GM19193 (cell line): ENCODE data around the gene LONP1.

Experiments used
- POLR2A ChIP-seq: IDR thresholded peaks from 4 replicates; pipeline ENCODE4 v1.6.1; 2011; ENCODE audit not compliant: insufficient read depth, insufficient read length; ENCODE audit errors: extremely low read depth

Gene LONP1

DNA sequence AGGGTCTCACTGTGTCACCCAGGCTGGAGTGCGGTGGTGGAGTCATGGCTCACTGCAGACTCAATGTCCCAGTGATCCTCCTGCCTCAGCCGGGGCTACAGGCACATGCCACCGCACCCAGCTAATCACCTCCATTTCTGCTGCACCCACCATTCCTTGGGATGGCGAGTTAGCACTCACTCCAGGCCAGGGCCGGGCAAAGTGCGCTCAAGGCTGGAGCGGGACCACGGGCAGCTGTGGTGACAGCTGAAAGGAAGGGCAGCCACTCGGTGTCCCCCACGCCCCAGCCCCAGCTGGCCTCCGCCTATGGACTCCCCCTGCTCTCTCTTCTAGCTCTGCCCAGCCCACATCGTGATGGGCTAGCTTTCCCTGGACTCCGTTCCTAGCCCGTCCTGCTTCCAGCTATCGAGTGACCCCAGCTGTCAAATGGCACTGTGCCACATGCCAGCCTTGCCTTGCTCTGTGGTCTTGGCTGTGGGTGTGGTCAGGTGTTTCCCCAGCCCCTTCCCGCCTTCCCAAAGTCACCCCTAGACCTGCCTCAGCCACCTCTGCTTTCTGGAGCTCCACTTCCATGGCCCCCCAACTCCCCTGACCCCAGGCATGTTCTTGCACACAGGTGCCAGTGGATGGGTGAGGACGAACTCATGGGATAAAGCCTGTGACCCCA lies 43.7 kb downstream of the LONP1 start:
- peak; percentile 2 for TF ChIP-seq POLR2A

DNA sequence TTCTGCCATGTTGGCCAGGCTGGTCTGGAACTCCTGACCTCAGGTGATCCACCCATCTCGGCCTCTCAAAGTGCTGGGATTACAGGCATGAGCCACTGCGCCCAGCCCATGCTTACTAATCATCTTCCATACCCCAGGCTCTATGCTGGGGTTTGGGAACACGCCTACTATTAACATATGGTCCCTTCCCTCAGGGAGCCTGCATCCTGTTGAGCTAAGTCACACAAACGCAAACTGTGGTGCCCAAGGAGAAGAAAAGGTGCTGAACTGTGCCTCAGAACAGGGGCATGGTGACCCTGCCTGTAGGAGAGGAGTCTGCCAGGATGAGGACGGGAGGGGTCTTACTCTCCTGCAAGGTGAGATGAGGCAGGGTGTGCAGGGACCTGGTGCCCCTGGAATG lies 45.2 kb downstream of the LONP1 start:
- no peak for TF ChIP-seq POLR2A

DNA sequence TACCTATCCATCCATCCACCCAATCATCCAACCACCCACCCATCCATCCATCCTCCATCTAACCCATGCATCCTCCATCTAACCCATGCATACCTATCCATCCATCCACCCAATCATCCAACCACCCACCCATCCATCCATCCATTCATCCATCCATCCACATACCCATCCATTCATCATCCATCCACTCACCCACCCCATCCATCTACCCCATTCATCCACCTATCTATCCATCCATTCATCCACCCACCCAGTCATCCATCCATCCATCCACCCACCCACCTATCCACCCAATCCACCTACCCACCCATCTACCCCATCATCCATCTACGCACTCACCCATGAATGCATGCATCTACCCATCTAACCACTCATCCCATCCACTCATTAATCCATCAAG lies 46.2 kb downstream of the LONP1 start:
- TF ChIP-seq POLR2A = no peak

DNA sequence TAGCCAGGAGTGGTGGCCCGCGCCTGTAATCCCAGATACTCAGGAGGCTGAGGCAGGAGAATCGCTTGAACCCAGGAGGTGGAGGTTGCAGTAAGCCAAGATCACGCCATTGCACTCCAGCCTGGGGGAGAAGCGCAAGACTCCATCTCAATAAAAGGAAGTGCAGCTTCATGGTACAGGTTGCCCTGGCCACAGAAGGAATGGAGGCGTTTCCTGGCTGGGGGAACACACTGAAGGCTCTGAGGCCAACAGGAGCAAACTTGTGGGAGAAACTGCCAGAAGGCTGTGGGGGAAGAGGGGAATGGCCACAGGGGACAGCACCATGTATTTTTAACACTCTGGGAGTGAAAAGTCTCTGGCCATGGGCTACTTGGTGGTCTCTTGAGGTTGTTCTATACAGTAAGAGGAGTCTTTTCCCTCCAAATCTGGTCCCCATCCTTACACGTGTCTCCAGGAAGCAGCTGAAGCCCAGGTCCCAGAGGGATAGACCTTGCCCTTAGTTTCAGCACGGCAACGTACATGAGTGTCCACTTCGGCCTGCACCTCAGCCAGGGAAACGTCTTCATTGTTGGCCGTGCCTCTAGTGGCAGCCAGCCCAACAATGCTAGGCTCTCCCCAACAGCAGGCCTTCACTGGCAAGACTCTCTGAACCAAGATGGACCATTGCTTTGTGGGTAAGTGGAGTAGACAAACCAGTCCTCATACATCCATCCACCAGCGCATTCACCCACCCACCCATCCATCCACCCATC lies 47.1 kb downstream of the LONP1 start:
- TF ChIP-seq POLR2A = peak; percentile 15

DNA sequence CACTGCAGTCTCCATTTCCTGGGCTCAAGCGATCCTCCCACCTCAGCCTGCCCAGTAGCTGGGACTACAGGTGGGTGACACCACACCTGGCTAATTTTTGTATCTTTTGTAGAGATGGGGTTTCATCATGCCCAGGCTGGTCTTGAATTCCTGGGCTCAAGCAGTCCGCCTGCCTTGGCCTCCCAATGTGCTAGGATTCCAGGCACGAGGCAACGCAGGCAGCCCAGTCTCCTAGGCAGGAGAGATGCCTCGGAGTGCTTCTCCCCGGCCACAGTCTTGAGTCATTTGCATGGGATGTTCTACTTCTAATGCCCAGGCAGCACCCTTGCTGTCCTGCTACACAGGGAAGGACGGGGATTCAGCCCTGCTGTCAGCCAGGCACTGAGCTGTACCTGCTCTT lies 48.3 kb downstream of the LONP1 start:
- no peak for TF ChIP-seq POLR2A

DNA sequence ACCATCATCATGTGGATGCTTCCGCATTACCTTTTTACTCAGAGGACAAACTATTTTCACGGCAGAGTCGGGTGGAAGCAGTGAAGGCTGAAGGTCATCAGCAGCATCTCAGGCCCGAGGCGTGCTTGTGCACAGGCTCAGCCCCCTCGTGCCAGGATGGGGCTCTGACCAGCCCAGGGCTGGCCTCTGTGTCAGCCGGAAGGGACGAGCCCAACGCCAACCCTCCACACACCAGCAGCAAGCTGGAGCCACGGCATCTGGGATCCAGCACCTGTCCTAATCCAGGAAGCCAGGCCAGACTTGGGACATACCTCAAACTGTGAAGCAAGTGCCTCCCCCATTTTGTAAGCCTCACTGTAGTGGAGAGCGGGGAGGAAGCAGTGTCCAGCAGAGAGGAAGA lies 50.7 kb downstream of the LONP1 start:
- no peak for TF ChIP-seq POLR2A

DNA sequence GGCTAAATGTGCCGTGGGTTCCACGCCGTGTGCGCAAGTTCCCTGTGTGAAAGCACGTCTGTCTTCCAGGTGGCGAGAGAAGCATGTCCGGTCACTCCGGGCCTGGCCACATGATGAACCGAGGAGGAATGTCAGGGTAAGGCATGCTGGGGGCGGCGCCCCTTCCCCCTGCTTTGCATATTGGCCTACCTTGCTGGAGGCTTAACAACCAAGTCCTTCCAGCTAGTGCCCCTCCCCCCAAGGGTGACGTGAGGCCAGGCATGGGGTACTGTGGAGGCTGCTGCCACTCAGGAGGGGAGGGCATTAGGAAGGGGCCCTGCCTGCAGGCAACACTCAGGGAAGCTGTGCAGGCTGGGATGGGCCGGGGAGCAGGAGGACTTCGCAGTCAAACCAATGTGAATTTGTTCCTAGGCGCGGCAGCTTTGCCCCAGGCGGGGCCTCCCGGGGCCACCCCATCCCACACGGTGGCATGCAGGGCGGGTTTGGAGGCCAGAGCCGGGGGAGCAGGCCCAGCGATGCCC lies 52.1 kb downstream of the LONP1 start:
- TF ChIP-seq POLR2A = no peak

DNA sequence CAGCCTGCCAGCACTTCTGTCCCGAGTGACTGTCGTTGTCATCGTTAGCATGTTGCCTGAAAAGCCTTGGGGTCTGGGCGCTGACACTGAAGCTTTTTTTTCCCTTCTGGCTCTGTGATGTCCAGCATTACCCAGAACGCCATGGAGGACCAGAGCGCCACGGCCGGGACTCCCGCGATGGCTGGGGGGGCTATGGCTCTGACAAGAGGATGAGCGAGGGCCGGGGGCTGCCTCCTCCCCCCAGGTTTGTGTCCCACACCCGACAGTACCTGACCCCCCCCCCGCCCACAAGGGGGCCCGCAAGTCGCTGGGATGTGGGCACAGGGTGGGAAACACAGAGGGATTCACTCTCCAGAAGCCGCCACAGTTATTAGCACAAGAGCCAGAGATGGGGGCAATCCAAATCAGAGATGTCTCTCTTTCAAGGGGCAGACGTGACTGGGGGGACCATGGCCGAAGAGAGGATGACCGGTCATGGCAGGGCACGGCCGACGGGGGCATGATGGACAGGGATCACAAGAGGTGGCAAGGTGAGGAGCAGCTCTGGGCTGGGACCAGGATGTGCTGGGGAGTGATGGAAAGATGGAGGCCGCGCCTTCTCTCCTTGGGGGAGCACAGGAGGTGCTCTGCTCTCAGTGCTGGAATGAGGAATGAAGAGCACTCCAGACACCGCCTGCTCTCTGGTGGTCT lies 52.9 kb downstream of the LONP1 start:
- TF ChIP-seq POLR2A = no peak

DNA sequence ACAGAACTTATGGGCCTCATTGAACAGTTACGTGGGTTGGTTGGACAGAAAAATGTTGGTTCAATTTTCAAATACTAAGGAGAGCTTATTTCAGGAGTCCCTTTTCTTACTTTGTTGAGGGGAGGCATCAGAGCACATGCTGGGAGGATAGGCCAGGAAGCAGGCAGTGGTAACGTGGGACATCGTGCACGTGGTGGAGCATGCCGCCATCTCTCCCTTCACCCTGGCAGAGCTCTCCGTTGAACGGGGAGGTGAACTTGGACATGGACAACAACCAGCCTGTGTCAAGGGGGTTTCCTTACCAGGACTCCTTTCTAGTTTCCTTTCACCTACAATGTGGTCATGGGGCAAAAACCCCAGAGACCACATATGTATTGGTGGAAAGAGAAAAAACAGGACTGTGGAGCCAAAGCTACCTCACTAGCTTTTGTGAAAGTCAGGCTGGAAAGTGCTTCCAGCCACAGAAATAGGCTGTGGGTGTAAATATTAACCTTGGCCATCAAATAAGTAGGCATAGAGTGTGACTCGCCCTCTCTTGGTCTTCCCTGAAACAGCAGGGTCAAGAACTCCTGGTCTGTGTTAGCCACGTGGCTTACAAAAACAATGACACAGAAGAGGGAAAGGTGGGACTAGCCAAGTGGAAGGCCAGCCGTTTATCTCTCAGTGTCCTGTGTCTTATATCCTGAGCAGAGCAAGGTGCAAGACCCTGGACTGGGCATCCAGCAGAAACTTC lies 54.0 kb downstream of the LONP1 start:
- no peak for TF ChIP-seq POLR2A

DNA sequence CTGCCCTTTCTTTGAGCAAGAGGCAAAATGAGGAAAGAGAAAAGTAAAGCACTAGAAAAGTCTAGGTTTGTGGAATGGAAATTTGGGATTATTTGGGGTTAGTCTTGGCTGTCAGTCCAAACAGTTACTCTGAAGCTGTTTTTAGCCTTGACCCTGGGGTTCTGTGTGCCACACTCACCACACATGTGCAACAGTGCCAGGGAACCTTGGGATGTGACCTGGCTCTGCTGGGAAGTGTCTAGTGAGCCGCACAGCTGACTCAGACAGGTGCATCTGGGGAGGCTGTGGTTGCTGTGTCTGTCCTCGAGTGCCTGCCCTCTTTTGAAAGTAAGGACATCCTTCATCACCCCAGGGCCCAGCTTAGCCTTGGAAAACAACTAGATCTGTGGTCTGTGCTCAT lies 55.4 kb downstream of the LONP1 start:
- TF ChIP-seq POLR2A = no peak

DNA sequence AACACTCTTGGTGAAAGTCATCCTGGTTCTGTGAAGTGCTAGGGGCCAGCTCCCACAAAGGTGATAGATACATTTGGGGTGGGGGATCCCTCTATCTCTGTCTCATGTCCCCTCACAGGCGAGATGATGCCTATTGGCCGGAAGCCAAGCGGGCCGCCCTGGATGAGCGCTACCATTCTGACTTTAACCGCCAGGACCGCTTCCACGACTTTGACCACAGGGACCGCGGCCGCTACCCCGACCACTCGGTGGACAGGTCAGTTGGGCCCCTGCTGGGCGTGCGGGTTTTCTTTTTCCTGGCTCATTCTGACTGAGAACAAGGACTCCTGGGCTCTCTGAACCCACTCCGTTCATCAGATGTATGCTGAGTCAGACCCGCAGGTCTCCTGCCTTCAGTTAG lies 56.0 kb downstream of the LONP1 start:
- no peak for TF ChIP-seq POLR2A

DNA sequence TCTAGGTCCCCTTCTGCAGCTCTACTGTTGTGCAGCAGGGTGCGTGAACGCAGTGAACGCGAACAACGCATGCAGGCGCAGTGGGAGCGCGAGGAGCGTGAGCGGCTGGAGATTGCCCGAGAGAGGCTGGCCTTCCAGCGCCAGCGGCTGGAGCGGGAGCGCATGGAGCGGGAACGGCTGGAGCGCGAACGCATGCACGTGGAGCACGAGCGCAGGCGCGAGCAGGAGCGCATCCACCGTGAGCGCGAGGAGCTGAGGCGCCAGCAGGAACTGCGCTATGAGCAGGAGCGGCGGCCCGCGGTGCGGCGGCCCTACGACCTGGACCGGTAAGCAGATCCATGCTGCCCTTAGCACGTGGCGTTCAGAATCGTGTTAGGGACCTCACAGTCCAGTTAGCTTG lies 58.5 kb downstream of the LONP1 start:
- no peak for TF ChIP-seq POLR2A

DNA sequence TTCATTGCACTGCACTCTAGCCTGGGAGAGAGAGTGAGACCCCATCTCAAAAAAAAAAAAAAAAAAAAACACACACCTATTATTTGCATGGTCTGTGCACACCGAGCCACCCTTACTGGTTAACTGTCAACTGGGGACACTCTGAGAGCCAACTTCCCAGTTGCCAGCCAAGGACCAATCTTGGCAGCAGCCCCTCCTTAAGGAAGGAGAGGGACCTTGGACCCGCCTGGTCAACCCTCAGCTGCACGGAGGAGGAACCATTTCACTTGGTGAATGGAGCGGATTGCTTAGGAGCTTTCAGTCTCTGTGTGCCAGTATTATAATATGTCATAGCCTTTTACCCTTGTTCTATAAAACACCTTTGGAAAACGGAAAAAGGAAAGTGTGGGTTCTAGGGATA lies 64.5 kb downstream of the LONP1 start:
- TF ChIP-seq POLR2A = no peak

DNA sequence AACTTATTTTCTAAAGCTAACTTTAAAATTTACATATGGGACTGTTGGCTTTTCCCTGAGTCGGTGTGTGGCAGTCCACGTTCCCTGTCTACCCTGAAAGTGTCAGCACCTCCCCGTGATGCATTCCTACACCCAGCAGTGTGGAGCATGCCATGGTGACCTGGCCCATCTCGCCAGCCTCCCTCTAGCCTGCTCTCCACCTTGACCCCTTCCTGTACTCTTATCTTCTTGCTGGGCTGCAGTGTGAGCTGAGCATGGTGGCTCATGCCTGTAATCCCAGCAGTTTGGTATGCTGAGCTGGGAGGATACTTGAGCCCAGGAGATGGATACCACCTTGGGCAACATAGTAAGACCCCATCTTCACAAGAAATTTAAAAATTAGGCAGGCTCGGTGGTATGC lies 65.0 kb downstream of the LONP1 start:
- no peak for TF ChIP-seq POLR2A

DNA sequence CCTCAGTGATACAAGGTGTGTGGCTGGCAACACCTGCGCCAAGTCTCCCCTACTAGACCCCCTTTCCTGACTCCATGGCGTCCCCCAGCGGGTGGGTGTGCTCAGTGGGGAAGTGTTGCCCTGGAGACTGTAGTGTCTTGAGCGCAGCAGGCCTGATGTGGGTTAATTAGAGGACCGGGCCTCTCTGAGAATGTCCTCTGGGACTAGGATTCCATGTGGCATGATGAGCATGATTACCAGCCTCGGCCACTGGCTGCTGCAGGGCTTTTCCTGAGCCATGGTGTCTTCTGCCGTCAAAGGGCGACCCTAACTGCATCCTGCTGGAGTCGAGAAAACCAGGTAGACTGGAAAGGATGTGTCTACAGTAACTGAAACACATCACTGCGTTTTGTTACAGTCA lies 67.7 kb downstream of the LONP1 start:
- no peak for TF ChIP-seq POLR2A
